Stomach (tissue), 4 donors: Measurements from ENCODE around the gene VGLL4.

Experiments
- POLR2A ChIP-seq, 4 donors: fragments of 450-650 bp; IDR thresholded peaks; one replicate each; pipeline ENCODE4 v1.6.1; 2016; ENCODE audit warnings: antibody characterized with exemption in 4 of 4, control low read depth in 2 of 4, mild to moderate bottlenecking in 1 of 4, moderate library complexity in 1 of 4
- POLR2AphosphoS5 ChIP-seq, 3 donors: sonication (generic); formaldehyde crosslinking; IDR thresholded peaks; one replicate each; pipeline ENCODE4 v1.6.1; 2016; ENCODE audit warnings: antibody characterized with exemption in 3 of 3
- TF ChIP-seq, protein P1 (sequence below), 7 experiments: fragments of 450-650 bp in 4 of 7; fragments of 200-600 bp in 3 of 7; sonication (generic) in 3 of 7; IDR thresholded peaks; one replicate each; pipeline ENCODE4 v1.5.1; 2016 to 2019; ENCODE audit warnings: antibody characterized with exemption in 7 of 7, control low read depth in 2 of 7, mild to moderate bottlenecking in 1 of 7

DNA sequence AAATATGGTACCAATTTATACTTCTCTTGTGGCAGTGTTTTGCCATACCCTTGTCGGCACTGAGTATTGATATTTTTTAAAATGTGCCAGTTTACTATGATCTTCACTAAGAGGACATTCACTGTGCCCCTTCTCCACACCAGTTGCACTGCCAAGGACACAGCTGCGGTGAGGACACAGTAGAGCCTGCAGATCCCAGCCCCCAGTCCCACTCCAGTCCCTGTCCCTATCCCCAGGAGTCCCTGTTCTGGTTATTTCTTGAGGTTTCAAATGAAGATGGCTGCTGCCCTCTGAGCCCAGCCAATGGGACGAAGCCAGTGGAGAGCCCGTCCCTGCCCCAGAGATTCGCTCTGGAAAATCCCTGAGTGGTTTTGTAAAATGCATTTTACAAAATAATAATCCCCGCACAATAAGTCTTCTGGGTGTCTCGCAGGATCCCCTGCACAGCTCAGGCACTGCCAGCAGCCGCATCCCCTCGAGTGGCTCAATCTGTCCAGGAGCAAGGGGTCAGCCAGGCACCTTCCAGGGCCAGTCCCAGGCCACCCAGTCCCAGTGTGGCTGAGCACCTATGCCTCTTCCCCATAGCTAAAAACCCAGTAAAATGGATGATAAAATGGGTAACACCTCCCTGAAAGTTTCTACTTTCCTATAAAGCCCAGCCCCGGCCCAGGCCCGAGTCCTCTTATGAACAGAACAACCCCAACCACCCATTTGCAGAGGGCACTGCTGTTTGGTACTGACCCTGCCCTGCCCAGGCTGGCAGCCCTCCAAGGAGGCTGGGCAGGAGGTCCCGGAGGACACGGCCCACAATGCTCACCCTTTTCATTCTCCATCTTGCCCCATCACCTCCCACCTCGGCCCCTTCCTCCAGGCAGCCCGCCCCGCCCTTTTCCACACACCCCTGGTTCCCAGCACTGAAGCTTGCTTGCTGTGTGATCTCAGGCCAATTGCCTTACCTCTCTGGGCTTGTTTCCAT lies 91.1 kb downstream of the VGLL4 start:
- TF ChIP-seq, protein P1, sequence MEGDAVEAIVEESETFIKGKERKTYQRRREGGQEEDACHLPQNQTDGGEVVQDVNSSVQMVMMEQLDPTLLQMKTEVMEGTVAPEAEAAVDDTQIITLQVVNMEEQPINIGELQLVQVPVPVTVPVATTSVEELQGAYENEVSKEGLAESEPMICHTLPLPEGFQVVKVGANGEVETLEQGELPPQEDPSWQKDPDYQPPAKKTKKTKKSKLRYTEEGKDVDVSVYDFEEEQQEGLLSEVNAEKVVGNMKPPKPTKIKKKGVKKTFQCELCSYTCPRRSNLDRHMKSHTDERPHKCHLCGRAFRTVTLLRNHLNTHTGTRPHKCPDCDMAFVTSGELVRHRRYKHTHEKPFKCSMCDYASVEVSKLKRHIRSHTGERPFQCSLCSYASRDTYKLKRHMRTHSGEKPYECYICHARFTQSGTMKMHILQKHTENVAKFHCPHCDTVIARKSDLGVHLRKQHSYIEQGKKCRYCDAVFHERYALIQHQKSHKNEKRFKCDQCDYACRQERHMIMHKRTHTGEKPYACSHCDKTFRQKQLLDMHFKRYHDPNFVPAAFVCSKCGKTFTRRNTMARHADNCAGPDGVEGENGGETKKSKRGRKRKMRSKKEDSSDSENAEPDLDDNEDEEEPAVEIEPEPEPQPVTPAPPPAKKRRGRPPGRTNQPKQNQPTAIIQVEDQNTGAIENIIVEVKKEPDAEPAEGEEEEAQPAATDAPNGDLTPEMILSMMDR (IDR thresholded peaks at IDR 0.05): no peak
- TF ChIP-seq POLR2A (IDR thresholded peaks at IDR 0.05) (no peak), POLR2AphosphoS5 (IDR thresholded peaks at IDR 0.05) (no peak)
